DND-41 (cell line): Measurements from ENCODE around the gene CXCL10.

Experiments used
- ATAC-seq: fragments of 200-7000 bp; cut with Tn5 transposase; 3 replicates; pipeline ENCODE4 v1.9.1; 2021; ENCODE audit warnings: low read depth; ENCODE audit not compliant: insufficient read depth
- DNase-seq: peaks from one replicate; pipeline ENCODE4 v3.0.0-alpha.2; 2020
- H2AFZ ChIP-seq: 2 replicates; pipeline ENCODE4 v1.6.0; 2012; ENCODE audit warnings: low read depth, low read length
- H3K27ac ChIP-seq: 2 replicates; pipeline ENCODE4 v1.5.1; 2012; ENCODE audit warnings: low read length, inconsistent platforms
- H3K27me3 ChIP-seq: fragments of 200-600 bp; sonication (generic); 2 replicates; pipeline ENCODE4 v1.6.0; 2012; ENCODE audit warnings: low read length, mild to moderate bottlenecking, inconsistent platforms; ENCODE audit not compliant: insufficient read depth, poor library complexity
- H3K36me3 ChIP-seq: 2 replicates; pipeline ENCODE4 v1.5.1; 2012; ENCODE audit warnings: low read length, inconsistent platforms; ENCODE audit not compliant: insufficient read depth
- H3K4me1 ChIP-seq: 2 replicates; pipeline ENCODE4 v1.5.1; 2012; ENCODE audit warnings: mild to moderate bottlenecking, low read length; ENCODE audit not compliant: insufficient read depth
- H3K4me2 ChIP-seq: 2 replicates; pipeline ENCODE4 v1.6.0; 2012; ENCODE audit warnings: mild to moderate bottlenecking, moderate library complexity, low read length, inconsistent platforms; ENCODE audit not compliant: insufficient read depth
- H3K4me3 ChIP-seq, 2 experiments: fragments of 200-600 bp in 1 of 2; shearing (Covaris generic) in 1 of 2; 2 replicates each; pipeline ENCODE4 v1.5.1; 2012 to 2016; ENCODE audit warnings: inconsistent platforms in 2 of 2, low read length in 2 of 2, mild to moderate bottlenecking in 2 of 2, low read depth in 1 of 2, moderate library complexity in 1 of 2
- H3K79me2 ChIP-seq: 2 replicates; pipeline ENCODE4 v1.6.0; 2012; ENCODE audit warnings: low read length, inconsistent platforms; ENCODE audit not compliant: insufficient read depth
- H3K9ac ChIP-seq: 2 replicates; pipeline ENCODE4 v1.6.0; 2012; ENCODE audit warnings: low read depth, mild to moderate bottlenecking, inconsistent platforms, low read length, moderate library complexity
- H3K9me3 ChIP-seq: 2 replicates; pipeline ENCODE4 v1.5.1; 2012; ENCODE audit warnings: low read length, moderate library complexity, mild to moderate bottlenecking, inconsistent platforms; ENCODE audit not compliant: insufficient read depth, severe bottlenecking
- H4K20me1 ChIP-seq: 2 replicates; pipeline ENCODE4 v1.6.0; 2012; ENCODE audit warnings: low read length; ENCODE audit not compliant: insufficient read depth
- EZH2 ChIP-seq: IDR thresholded peaks from 3 replicates; pipeline ENCODE4 v1.6.1; 2012; ENCODE audit warnings: borderline replicate concordance, low read depth, mild to moderate bottlenecking, moderate library complexity, low read length, inconsistent platforms; ENCODE audit not compliant: severe bottlenecking
- TF ChIP-seq, protein P1 (sequence below): IDR thresholded peaks from 2 replicates; pipeline ENCODE4 v1.5.1; 2012; ENCODE audit warnings: borderline replicate concordance, low read length, moderate library complexity, mild to moderate bottlenecking; ENCODE audit not compliant: poor library complexity, severe bottlenecking; ENCODE audit errors: extremely low read depth

The CXCL10 gene

DNA sequence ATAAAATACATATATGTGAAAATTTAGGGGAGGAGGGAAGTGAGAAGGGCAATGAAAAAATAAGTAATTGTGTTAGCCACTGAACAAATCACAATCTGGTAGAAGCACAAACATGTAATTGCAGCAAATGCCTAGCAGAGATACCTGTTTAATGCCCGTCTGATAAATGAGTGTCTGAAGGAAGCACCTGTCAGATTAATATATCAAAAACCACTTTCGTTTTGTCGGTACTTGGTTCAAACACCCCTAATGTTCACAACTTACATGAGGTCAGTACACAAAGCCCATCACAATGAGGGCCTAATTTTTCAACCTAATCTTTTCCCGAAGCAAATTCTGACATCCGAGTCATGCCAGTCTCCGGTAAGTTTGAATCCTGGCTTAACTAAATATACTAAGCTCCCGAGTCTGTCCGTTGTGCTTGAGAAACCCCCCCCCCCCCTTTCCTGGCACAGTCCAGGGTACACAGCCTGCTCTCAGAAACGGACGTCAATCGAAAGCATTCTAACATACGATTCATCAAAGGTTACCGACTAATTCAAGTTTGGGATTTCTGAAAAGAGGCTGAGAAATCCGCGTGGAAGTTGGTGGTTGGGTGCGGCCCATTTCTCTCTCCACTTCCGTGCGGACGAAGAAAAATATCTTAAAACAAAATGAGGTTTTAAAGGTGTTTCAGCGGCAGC, 33.3 kb downstream of the CXCL10 start:
- Histone ChIP-seq H3K27me3 (no peaks in the 10 kb centered on the region), H3K9me3 (no peaks in the 10 kb centered on the region), H3K4me1 (peaks cover 29% of the 10 kb centered on the region), H3K36me3 (peaks cover 8% of the 10 kb centered on the region; the same call in 1 of the 2 replicates), H2AFZ (peak overlapping the region; percentile 92), H3K4me3 (peak overlapping the region; percentile 77 to 85), H4K20me1 (peaks cover 29% of the 10 kb centered on the region; the same call in 1 of the 2 replicates), H3K27ac (peak overlapping the region; percentile 80), H3K79me2 (peaks cover 61% of the 10 kb centered on the region), H3K9ac (peak overlapping the region; percentile 73), H3K4me2 (peak overlapping the region; percentile 84)
- ATAC-seq (peak; percentile 15; the same call in 1 of the 3 replicates), DNase-seq (no peak)
- TF ChIP-seq, protein P1, sequence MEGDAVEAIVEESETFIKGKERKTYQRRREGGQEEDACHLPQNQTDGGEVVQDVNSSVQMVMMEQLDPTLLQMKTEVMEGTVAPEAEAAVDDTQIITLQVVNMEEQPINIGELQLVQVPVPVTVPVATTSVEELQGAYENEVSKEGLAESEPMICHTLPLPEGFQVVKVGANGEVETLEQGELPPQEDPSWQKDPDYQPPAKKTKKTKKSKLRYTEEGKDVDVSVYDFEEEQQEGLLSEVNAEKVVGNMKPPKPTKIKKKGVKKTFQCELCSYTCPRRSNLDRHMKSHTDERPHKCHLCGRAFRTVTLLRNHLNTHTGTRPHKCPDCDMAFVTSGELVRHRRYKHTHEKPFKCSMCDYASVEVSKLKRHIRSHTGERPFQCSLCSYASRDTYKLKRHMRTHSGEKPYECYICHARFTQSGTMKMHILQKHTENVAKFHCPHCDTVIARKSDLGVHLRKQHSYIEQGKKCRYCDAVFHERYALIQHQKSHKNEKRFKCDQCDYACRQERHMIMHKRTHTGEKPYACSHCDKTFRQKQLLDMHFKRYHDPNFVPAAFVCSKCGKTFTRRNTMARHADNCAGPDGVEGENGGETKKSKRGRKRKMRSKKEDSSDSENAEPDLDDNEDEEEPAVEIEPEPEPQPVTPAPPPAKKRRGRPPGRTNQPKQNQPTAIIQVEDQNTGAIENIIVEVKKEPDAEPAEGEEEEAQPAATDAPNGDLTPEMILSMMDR: no peak
- TF ChIP-seq EZH2: no peak

DNA sequence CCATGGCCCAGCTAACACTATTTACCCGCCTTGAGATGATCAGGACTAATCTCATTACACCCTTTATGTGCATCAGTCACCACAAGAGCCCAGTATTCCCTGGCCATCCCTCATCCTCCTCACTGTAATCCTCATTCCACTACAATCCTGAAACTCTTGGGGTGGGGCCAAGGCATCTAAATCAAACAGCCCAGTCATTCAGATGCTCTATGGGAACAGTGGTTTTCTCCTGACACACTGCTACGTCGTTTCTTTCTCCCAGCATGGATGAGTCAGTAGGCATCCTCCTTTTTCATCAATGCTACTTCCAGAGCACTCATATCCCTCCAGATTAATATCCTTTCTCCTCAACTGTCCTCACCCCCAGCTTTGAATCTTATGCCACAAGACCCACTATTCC, 38.2 kb downstream of the CXCL10 start:
- H3K9ac ChIP-seq: no peak overlapping the region
- H2AFZ ChIP-seq: no peak overlapping the region
- peaks cover 31% of the 10 kb centered on the region for H3K36me3 ChIP-seq
- H3K4me3 ChIP-seq: no peak overlapping the region
- TF ChIP-seq, protein P1: no peak
- no peak for TF ChIP-seq EZH2
- peaks cover 39% of the 10 kb centered on the region; the same call in 1 of the 2 replicates for H4K20me1 ChIP-seq
- DNase-seq (no peak), ATAC-seq (no peak)
- H3K9me3 ChIP-seq: no peaks in the 10 kb centered on the region
- H3K4me1 ChIP-seq: peaks cover 22% of the 10 kb centered on the region
- H3K27me3 ChIP-seq: no peaks in the 10 kb centered on the region
- peaks cover 64% of the 10 kb centered on the region for H3K79me2 ChIP-seq
- no peak overlapping the region for H3K27ac ChIP-seq
- H3K4me2 ChIP-seq: no peak overlapping the region

DNA sequence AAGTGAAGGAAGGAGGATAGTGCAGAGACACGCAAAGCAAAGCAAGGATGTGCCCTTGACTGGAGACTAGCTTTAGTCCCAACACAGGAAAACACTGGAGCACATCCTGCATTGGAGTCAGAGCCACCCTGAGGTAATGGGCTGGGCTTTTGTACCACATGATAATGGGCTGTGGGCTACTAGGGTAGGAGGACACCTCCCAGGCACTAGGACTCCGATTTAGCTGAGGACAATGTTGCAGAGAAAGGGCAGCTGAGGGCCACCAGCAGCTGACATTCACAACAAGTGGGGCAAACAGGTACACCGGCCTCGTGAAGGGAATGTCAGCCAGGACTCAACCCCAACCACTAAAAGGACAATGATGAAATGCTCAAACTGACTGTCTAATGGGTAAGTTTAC, 42.7 kb downstream of the CXCL10 start:
- Histone ChIP-seq H3K79me2 (peaks cover 19% of the 10 kb centered on the region), H3K27ac (no peak overlapping the region), H3K9me3 (no peaks in the 10 kb centered on the region), H3K4me1 (no peaks in the 10 kb centered on the region), H4K20me1 (peaks cover 16% of the 10 kb centered on the region; the same call in 1 of the 2 replicates), H3K27me3 (no peaks in the 10 kb centered on the region), H2AFZ (no peak overlapping the region), H3K4me2 (no peak overlapping the region), H3K4me3 (no peak overlapping the region), H3K36me3 (peaks cover 65% of the 10 kb centered on the region), H3K9ac (no peak overlapping the region)
- TF ChIP-seq, protein P1: no peak
- no peak for TF ChIP-seq EZH2
- DNase-seq (no peak), ATAC-seq (no peak)
